NCI-H2081 treated with DMSO at 0.1 percent for 48 hours (cell line): ENCODE measurements around the gene SLIT1.

ENCODE experiments used
- DNase-seq: peaks from one replicate; lab custom pipeline; 2025; lab: John Stamatoyannopoulos, UW

SLIT1 gene

GRCh38 chr10:97139651-97140048 is 46.1 kb downstream of the SLIT1 start:
- no peak for DNase-seq

- no peak for DNase-seq
Observed at GRCh38 chr10:97138846-97139245, 46.9 kb downstream of the SLIT1 start.

GRCh38 chr10:97138174-97138573 is 47.6 kb downstream of the SLIT1 start:
- no peak for DNase-seq

GRCh38 chr10:97136756-97137155 is 49.0 kb downstream of the SLIT1 start:
- no peak for DNase-seq

- no peak for DNase-seq
Observed at GRCh38 chr10:97135464-97135863, 50.3 kb downstream of the SLIT1 start.

GRCh38 chr10:97134983-97135382 is 50.8 kb downstream of the SLIT1 start:
- no peak for DNase-seq

- DNase-seq: no peak
Observed at GRCh38 chr10:97134110-97134509, 51.6 kb downstream of the SLIT1 start.

GRCh38 chr10:97132273-97132672 is 53.5 kb downstream of the SLIT1 start:
- DNase-seq: no peak

GRCh38 chr10:97131666-97132065 is 54.1 kb downstream of the SLIT1 start:
- DNase-seq: no peak

GRCh38 chr10:97131181-97131628 is 54.6 kb downstream of the SLIT1 start:
- DNase-seq: no peak

GRCh38 chr10:97129666-97130065 is 56.1 kb downstream of the SLIT1 start:
- no peak for DNase-seq

GRCh38 chr10:97128516-97129154 is 57.1 kb downstream of the SLIT1 start:
- no peak for DNase-seq

GRCh38 chr10:97128039-97128492 is 57.7 kb downstream of the SLIT1 start:
- DNase-seq: no peak

- DNase-seq: no peak
Observed at GRCh38 chr10:97127509-97127908, 58.2 kb downstream of the SLIT1 start.

GRCh38 chr10:97124211-97124610 is 61.5 kb downstream of the SLIT1 start:
- no peak for DNase-seq

GRCh38 chr10:97123765-97124164 is 62.0 kb downstream of the SLIT1 start:
- DNase-seq: no peak

GRCh38 chr10:97121041-97121440 is 64.7 kb downstream of the SLIT1 start:
- no peak for DNase-seq

GRCh38 chr10:97120370-97120769 is 65.4 kb downstream of the SLIT1 start:
- no peak for DNase-seq

GRCh38 chr10:97119058-97119745 is 66.6 kb downstream of the SLIT1 start:
- DNase-seq: no peak

- no peak for DNase-seq
Observed at GRCh38 chr10:97117372-97117771, 68.4 kb downstream of the SLIT1 start.

- no peak for DNase-seq
Observed at GRCh38 chr10:97116462-97117162, 69.1 kb downstream of the SLIT1 start.

- DNase-seq: no peak
Observed at GRCh38 chr10:97115846-97116245, 69.9 kb downstream of the SLIT1 start.

- no peak for DNase-seq
Observed at GRCh38 chr10:97111615-97112014, 74.1 kb downstream of the SLIT1 start.
